NCI-H82 treated with DMSO at 0.1 percent for 48 hours (cell line): ENCODE results near the gene PACS2.

Experiments used
- DNase-seq: peaks from one replicate; lab custom pipeline; 2025; ENCODE audit not compliant: unreplicated experiment; lab: John Stamatoyannopoulos, UW

Gene PACS2

DNA sequence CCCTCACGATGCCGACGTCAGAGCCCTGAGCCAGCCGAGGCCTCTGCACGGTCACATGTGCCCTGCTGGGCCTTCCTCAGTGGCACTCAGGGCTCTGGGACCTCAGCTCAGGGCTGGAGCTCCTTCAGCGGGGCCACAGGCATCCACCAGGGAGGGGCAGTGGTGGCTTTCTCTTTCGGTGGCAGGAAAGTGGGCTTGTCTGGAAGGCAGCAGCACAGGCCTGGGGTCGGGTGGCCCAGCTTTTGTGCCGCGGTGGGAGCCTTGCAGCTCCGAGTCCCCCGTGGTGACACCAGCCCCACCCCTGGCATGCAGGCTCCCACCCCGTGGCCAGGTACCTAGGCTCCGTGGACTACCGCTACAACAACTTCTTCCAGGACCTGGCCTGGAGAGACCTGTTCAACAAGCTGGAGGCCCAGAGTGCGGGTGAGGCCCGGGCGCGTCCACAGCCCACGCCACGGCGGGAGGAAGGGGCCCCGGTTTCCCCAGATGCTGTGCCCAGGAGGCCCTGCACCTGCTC lies 69.6 kb downstream of the PACS2 start:
- no peak for DNase-seq

DNA sequence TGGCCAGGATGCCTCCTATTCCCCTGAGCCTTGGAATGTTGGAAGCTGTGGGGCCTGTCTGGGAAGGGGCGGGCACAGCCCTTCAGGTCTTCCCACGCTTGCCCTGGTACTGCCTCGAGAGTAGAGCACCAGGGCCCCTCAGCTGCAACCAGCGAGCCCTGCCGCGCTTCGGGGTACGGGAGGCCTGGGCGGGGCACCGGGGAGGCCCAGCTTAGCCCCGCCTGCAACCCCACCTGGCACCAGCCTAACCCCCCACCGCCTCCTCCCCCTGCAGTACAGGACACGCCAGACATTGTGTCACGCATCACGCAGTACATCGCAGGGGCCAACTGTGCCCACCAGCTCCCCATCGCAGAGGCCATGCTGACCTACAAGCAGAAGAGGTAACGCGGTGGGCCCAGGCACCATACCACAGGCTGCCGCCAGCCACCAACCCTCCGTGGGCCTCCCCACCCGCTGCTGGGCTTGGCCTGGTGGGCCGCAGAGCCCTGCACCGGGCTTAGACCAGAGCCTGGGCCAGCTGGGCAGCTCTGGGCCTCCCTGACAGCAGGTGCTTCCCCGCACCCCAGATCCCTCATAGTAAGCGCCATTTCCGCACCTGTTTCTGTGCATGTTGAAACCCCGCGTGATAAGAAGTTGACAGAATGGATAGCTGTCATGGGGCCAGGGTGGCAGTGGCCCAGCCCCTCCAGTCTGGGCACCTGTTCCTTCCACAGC lies 70.2 kb downstream of the PACS2 start:
- no peak for DNase-seq

DNA sequence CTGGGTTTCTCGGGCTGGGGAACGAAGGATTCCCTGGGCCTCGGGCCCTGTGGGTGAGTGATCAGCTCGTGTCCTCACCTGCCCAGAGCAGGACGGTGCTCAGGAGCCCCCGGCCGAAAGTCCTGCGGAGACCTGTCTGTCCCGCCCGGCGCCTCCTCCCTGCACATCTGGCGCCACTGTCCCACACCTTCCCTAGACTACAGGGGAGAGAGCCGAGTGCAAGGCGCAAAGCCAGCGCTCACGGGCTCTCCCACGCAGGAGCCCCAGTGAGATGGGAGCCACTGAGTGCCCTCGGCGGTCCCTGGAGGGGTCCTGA lies 70.7 kb downstream of the PACS2 start:
- DNase-seq: no peak

DNA sequence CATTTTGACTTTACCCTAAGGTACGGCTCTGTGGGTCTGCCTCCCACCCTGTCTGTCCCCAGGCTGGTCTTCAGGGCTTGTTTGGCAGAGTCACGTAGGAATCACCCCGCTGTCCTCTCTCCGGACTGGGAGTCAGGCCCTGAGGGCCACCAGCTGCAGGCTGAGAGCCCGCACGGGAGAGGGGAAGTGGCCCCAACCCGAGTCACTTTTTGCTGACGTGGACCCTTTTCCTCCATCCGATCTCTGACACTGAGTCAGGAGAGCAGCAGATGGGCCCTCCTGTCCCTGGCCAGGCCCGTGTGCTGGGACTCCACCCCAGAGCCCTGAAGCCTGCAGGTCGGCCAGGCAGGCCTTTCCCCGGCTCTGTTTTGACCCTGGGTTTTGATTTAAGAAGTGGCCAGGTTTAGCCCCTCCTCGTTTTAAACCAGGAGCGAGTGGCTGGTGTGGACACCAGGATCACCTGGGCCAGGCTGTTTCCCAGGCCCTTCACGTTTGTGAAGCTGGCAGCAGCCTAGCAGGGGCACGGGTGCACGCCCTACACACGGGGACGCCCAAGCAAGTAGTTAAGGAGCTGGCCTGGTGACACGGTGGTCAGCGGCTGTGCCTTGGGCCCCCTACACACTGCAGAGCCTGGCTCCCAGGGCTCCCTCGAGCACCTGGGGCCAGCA lies 71.3 kb downstream of the PACS2 start:
- DNase-seq: no peak

DNA sequence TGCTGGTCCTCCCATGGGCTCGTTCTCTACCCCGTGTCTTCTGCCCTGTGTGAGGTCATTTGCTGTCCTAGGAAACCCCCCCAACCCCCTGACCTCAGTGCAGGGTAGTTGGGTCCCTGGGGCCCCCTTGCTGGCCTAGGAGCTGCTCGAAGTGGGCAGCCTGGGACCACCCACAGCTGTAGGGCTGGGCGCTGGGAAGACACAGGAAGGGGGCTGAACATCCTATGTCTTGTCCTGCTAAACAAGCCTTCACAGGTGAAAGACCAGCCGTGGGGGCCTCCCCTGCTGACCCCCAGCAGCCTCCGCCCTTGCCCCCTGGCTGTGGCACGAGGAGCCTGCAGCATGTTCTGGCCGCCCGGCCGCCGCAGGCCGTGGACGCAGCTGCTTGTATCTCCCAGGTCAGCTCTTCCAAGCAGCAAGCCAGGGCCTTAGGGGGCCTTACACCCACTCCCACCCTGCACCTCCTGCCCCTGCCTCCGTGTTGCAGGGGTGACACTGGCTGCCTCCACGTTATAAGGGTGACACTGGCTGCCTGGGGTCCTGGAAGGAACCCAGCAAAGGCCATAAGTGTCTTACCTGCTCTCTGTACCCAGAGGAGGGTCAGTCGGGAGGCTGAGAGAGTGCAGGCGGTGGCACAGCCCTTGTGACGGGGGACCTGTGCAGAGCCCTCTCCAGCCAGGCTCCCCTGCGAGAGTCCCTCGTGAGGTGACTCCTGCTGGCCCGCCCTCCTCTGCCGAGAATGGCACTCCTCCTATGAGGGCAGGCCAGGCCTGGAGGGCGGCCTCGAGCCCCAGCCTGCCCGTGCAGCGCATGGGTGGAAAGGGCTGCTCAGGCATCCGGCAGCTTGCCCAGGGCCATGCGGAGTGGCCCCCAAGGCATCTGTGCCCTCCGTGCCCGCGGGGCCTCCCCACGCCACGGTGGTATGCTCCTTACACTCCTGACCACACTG lies 72.3 kb downstream of the PACS2 start:
- no peak for DNase-seq

DNA sequence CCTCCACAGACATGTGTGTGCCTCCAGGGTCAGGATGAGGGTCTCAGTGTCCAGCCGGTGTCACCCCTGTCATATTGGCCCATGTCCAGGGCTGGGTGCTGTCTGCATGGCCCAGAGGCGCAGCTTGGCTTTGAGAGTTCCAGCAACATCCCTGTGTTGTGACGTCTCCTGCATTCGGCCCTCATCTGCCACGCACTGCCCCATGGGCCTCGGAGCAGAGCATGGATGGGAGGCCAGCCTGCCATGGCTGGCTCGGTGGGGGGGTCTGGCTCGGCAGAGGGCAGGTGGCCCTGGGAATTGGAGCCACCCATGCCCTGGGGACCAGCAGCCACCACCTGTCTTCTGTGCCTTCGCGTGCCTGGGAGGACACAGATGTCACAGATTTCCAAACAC lies 73.0 kb downstream of the PACS2 start:
- DNase-seq: no peak

DNA sequence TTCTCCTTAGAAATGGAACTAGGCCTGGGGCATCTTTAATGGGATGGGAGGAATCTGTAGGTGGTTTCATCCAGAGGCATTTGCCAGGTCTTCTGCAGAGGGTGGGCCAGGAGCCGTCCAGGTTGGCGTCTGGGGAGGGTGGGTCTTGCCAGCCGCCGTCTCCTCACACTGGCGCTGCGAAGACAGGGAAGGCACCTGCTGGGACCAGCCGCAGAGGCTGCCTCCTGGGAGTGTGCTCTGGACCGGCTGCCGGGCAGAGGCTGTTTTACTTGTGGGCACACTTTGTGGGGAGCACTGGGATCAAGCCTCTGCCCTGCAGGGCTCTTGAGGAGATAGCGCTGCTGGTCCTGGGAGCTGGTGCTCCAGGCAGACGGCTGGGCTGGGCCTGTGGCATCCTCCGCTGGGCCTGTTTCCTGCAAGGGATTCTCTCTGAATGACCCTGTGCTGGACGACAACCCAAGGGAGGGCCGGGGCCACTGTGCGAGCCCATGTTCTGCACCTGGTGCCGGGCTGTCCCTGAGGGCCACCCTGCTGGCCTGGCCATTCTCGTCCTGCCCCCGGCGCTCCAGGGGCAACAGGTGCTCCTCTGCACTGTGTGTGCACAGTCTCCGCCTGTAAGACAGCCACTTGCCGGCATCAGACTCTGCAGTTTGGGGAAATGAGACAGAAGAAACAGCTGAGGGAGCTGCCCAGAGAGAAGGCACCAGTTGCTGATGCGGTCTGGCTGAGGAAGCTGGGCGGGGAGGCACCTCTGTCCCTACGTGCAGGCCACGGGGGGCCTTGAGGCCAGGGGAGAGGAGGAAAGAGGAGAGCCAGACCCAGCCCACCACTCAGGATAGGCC lies 73.8 kb downstream of the PACS2 start:
- no peak for DNase-seq

DNA sequence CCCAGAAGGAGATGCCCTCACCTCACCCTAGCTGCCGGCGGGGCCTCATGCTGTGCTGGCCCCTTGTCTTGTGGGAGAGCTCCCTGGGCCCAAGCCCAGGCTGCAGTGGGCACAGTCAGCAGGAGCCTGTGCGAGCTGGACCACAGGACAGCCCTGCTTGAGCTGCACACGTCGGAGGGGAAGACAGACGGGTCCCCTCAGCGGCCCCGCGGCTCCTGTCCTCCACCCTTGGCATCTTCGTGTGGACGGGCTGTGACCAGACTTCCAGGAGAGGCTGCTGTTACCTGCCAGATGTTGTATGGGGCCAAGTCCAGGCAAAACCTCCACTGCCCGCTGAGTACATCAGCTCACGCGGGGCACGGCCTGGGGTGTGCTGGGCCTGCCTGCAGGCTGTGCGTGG lies 74.4 kb downstream of the PACS2 start:
- DNase-seq: no peak

DNA sequence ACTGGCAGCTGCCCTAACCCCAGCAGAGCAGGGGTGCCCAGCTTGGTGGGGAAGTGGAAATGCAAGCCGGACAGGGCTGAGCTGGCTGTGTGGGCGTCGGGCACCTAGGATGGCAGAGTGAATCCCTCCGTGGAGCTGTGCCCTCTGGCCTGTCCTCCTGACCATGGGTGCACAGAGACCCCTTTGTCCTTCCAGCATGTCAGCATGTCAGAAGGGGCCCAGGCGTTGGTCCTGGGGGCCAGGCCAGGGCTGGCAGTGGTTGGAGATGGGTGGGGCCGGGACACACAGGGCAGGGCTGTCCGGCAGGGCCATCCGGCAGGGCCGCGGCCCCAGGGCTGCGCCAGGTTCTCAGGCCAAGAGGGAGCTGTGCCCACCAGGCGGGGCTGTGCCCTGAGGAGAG lies 75.0 kb downstream of the PACS2 start:
- no peak for DNase-seq

DNA sequence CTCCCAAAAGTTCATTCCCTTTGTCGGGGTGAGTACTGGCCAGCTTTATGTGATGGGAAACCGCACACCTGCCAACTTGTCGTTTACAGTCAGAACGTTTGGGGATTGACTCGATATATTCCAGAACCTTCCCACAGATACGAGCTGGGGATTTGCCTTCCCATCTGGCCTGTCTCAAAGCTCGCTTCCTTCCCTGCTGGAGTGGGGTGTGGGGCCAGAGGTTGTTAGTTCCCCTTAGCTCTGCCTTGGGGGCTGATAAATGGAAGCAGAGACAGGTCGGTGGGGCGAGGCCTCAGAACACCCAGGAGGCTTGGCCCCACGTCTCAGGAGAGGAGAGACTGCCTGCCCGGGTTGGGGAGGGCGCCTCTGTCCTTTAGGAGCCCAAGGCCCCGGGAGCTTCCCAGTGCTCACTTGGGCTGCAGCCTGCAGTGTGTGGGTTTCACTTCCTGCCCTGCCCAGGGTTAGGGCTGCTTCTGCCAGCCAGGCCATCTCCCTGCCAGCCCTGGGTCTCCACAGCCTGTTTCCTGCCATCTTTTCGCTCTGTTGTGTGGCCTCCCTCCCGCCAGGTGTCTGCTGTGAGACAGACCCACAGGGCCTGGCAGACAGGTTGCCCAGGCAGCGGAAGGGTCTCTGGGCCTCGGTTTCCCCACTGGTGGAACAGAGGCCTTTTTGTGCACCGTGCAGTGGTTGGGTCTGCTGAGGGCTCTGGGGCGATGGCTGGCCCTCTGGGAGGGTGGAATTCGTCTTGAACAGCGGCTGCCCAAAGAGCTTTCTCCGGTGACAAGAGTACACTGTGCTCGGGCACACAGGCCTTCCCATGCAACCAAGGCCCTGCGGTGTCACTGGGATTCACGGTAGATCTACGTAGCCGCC lies 75.7 kb downstream of the PACS2 start:
- no peak for DNase-seq

DNA sequence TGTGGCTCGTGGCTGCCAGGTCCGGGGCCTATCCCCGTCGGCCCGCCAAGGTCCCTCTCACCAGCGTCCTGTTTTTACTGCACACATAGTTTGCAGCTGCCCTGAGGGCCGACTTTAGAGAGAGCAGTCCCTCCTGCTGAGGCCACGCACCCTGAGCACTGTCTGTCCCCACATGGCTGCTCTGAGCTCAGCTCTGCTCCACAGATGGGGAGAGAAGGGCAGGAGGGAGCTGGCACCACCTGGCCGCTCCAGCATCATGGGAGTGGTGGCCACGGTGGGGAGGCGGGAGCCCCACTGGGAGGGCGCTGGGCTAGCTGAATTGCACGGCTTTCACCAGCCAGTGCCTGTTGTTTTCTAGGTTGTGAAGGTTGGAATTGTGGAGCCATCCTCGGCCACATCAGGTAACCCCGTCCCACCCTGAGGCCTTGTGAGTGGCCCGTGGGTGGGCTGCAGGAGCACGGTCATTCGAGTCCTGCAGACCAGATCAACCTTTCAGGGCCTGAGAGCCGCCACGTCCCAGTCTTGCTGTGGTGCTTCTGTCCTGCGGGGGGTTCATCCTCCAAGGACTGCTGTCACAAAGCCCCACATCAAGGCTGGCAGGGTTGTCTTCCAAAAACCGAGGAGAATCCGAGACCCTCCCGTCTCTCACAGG lies 76.4 kb downstream of the PACS2 start:
- no peak for DNase-seq

DNA sequence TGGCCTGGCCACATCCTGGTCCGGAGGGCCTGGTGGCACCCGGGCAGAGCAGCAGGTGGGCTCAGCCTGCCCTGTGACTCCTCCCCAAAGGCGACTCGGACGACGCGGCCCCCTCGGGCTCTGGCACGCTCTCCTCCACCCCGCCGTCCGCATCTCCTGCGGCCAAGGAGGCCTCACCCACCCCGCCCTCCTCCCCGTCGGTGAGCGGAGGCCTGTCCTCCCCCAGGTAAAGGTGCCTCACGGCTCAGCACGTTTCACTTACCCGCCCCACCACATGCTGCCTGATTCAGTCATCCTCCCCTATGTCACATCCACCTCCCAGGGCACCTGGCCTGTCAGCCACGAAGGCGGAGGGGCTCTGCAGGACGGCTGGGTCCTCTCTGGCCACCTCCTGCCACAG lies 77.0 kb downstream of the PACS2 start:
- no peak for DNase-seq

DNA sequence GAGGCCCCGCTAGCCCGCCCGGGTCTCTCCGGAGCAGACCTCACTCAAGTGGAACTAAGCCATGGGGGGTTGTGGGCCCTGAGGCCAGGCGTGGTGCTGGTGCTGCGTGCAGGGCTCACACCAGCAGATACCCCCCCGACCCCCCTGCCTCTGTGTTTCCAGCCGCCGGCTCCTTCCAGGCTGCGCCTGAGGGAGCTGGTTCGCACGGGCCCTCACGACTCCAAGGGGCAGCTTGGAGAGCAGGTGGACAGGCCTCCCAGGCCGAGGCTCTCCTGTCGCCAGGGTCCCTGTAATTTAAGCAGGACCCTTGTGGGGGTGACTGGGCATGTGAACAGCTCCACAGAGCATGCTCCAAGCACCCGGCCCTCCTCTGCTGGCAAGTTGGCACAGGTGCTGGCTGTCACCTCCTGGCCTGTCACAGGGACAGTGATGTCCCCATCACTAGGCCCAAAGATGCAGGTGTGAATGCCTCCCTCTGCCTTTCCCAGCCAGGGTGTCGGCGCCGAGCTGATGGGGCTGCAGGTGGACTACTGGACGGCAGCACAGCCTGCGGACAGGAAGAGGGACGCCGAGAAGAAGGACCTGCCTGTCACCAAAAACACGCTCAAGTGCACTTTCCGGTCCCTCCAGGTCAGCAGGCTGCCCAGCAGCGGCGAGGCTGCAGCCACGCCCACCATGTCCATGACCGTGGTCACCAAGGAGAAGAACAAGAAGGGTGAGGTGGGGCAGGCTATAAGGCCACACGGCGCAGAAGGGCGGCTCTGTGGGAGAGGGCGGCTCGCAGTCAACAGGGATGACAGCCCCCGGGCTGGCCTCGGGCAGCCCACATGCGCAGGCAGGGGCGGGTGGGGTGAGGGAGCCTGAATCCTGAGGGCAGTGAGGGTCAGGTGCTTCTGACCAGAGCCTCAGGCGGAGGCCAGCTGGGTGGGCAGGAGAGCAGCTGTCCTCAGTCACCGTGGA lies 77.9 kb downstream of the PACS2 start:
- DNase-seq: no peak

DNA sequence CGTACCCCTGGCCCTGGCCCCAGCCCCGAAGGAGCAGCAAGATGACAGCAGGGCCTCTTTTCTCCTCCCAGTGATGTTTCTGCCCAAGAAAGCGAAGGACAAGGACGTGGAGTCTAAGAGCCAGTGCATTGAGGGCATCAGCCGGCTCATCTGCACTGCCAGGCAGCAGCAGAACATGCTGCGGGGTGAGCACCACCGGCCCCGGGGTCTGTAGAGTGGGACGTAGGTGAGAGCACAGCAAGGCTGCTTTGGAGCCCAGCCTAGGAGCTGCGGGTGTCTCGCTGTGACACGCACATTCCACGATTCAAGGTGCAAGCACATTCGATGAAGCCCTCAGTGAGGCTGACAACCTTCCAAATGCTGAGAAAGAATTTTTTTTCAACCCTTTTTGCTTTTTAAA lies 78.6 kb downstream of the PACS2 start:
- DNase-seq: no peak

DNA sequence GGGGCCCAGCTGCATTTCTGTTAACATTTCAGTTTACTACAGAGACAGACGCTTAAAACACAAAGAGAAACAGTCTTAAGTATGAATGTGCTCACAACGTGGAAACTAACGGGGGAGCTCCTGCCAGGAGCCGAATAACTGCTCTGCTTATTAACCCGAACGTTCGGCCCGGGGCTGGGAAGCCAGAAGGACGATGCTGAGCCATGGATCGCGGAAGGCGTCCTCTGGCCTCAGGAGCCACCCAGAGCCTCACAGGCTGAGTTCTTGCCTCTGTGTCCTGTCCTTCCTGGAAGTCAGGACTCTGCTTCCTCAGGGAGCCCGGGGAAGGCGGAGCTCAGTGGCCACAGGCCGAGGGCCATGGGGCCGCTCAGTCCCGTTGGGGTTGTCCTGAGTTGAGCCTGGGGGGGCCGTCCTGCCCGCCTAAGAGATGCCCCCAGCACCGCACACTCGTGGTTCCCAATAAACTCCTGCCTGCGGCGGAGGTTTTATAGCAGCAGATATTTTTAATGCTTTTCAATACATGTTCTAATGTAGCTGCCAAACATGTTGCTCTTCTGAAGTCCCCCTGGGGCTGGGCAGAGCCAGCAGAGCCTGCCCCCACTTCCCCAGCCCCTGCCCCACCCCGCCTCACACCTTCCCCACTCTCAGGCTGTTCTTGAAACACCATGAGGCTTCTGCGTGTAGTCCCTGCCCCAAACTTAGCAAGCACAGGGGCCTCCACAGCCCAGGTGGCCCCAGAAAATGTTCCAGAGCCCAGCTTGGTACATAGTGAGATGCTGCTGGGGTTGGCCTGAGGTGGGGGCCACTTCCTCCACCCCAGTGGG lies 80.4 kb downstream of the PACS2 start:
- DNase-seq: no peak

DNA sequence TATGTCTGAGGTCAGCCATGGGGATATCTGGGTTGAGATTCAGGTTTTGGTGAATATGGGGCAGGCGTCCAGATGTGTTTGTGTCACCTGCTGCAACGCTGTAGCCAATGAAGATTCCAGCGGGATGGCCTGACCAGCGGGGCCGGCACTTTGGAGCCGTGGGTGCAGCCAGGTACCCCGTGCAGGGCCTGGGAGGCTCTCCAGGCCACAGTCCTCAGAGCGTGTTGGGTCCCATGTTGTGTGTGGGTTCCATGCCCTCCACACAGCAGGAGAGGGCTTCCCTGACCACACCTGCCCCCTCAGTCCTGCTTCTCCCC lies 80.9 kb downstream of the PACS2 start:
- DNase-seq: no peak

DNA sequence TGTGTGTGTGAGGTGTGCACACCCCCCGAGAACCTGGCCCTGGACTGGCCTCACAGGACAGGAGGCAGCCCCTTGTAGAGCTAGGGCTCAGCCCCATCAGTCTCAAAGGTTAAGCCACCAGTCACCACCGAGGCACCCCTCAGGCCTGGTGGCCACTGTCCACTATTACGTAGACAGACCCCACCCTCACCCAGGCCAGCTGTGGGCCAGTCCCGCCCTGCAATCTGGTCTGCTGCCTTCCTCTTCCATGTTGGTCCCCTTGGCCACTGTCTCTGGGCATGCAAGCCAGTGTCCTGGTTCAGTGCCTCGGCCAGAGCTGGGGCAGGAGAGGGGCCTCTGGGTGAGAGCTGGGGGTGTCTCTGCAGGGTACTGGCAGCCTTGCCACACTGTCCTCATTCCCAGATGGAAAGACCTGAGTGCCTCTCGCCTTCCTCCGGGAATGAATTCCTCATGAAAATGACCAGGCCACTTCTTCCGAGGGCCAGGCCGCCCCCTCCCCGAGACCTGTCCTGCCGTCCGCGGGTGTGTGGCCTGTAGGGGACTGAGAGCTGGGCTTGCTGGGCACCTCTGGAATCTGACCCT lies 82.9 kb downstream of the PACS2 start:
- no peak for DNase-seq
